ENCODE results near the gene RBP4.

Gene RBP4

GRCh38 chr10:93601146-93601773 is at the start of gene RBP4:
Gene RBP4 (minus strand): TSS chr10:93601235. CDS start chr10:93601028, 207 bp downstream.
- DNase-seq (ENCODE audit: low read depth in 2 of 2): no peak

- DNase-seq (ENCODE audit: low read depth in 2 of 2): no peak
Measured at GRCh38 chr10:93639791-93640190, 38.8 kb upstream of the RBP4 start.

- DNase-seq (ENCODE audit: low read depth in 2 of 2): no peak
Measured at GRCh38 chr10:93630625-93631557, 29.9 kb upstream of the RBP4 start.

GRCh38 chr10:93629647-93630305 is 28.7 kb upstream of the RBP4 start:
- DNase-seq (ENCODE audit: low read depth in 2 of 2): no peak

- DNase-seq (ENCODE audit: low read depth in 2 of 2): no peak
Measured at GRCh38 chr10:93628858-93629257, 27.8 kb upstream of the RBP4 start.

- no peak for DNase-seq (ENCODE audit: low read depth in 2 of 2)
Measured at GRCh38 chr10:93622942-93623341, 21.9 kb upstream of the RBP4 start.

- DNase-seq (ENCODE audit: low read depth in 2 of 2): no peak
Measured at GRCh38 chr10:93620925-93621324, 19.9 kb upstream of the RBP4 start.

GRCh38 chr10:93615576-93616235 is 14.7 kb upstream of the RBP4 start:
- no peak for DNase-seq (ENCODE audit: low read depth in 2 of 2)

- DNase-seq (ENCODE audit: low read depth in 2 of 2): no peak
Measured at GRCh38 chr10:93614101-93614825, 13.2 kb upstream of the RBP4 start.

GRCh38 chr10:93613126-93613525 is 12.1 kb upstream of the RBP4 start:
- no peak for DNase-seq (ENCODE audit: low read depth in 2 of 2)

- no peak for DNase-seq (ENCODE audit: low read depth in 2 of 2)
Measured at GRCh38 chr10:93612311-93612710, 11.3 kb upstream of the RBP4 start, which contains the start of gene PDE6C. Gene PDE6C (plus strand): TSS chr10:93612537. CDS start chr10:93612726, 189 bp downstream.

GRCh38 chr10:93608421-93608820 is 7.4 kb upstream of the RBP4 start:
- no peak for DNase-seq (ENCODE audit: low read depth in 2 of 2)

- no peak for DNase-seq (ENCODE audit: low read depth in 2 of 2)
Measured at GRCh38 chr10:93604146-93604545, 3.1 kb upstream of the RBP4 start.

- no peak for DNase-seq (ENCODE audit: low read depth in 2 of 2)
Measured at GRCh38 chr10:93603023-93603422, 2.0 kb upstream of the RBP4 start.

- DNase-seq (ENCODE audit: low read depth in 2 of 2): no peak
Measured at GRCh38 chr10:93601774-93602162, 733 bp upstream of the RBP4 start.

GRCh38 chr10:93600446-93601145 is 439 bp downstream of the RBP4 start:
- DNase-seq (ENCODE audit: low read depth in 2 of 2): no peak

- DNase-seq (ENCODE audit: low read depth in 2 of 2): no peak
Measured at GRCh38 chr10:93599778-93600177, 1.3 kb downstream of the RBP4 start.

GRCh38 chr10:93599335-93599734 is 1.7 kb downstream of the RBP4 start:
- no peak for DNase-seq (ENCODE audit: low read depth in 2 of 2)

GRCh38 chr10:93598157-93598556 is 2.9 kb downstream of the RBP4 start:
- DNase-seq (ENCODE audit: low read depth in 2 of 2): no peak

- DNase-seq (ENCODE audit: low read depth in 2 of 2): no peak
Measured at GRCh38 chr10:93597075-93597599, 3.9 kb downstream of the RBP4 start.
